ENCODE data around the gene CCN6. TPM values are rescaled to one million over a fixed set of nuclear protein-coding genes. Genes with fewer than 3 reads are reported as not detected.
A peak's percentile ranks its signal among the peaks of the same experiment; 100 is the strongest.
"Not testable (repeated sequence)": the region's sequence is repeated elsewhere in the genome, so short reads cannot be mapped to it uniquely, and the experiment has no call there.

The CCN6 gene
- total RNA-seq, 1 donor from 2014 or later = not detected

- DNase-seq (ENCODE audit: low read depth in 2 of 2) = no peak
Measured at GRCh38 chr6:112049996-112050395, 3.9 kb upstream of the CCN6 start.

DNA sequence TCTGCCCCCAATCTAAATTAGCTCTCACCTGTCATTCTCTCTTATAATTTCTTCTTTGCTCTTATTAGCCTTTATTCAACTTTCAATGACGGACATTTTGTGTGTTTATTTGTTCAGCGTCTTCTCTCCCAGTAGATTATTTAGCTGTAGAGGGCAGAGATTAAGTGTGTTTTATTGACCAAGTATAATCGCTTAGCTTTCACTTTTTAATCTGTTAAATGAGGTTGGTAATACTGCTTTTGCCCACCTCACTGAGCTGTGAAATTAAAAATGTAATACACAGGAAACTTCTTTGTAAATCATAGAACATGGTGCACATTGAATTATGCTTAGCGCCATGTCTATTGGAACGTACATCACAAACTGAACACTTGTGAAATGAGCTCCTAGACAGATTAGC, 3.5 kb upstream of the CCN6 start:
- no peak for DNase-seq (ENCODE audit: low read depth in 2 of 2)

DNA sequence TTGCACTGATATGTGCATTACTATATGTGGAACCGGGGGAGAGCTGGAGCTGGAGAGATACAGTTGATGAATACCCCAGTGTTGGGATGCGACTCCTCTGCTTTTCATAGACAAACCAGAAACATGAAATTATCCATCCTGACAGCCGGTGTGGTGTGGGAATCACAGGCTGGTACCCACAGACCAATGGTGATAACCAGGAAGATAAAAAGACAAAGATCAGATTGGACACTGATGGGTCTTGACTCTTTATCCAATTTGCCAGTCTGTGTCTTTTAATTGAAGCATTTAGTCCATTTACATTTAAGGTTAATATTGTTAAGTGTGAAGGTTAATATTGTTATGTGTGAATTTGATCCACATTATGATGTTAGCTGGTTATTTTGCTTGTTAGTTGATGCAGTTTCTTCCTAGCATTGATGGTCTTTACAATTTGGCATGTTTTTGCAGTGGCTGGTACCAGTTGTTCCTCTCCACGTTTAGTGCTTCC, 2.6 kb upstream of the CCN6 start:
- DNase-seq (ENCODE audit: low read depth in 2 of 2) = not testable (repeated sequence)

- DNase-seq (ENCODE audit: low read depth in 2 of 2) = no peak
Measured at GRCh38 chr6:112054555-112055190, 769 bp downstream of the CCN6 start.

DNA sequence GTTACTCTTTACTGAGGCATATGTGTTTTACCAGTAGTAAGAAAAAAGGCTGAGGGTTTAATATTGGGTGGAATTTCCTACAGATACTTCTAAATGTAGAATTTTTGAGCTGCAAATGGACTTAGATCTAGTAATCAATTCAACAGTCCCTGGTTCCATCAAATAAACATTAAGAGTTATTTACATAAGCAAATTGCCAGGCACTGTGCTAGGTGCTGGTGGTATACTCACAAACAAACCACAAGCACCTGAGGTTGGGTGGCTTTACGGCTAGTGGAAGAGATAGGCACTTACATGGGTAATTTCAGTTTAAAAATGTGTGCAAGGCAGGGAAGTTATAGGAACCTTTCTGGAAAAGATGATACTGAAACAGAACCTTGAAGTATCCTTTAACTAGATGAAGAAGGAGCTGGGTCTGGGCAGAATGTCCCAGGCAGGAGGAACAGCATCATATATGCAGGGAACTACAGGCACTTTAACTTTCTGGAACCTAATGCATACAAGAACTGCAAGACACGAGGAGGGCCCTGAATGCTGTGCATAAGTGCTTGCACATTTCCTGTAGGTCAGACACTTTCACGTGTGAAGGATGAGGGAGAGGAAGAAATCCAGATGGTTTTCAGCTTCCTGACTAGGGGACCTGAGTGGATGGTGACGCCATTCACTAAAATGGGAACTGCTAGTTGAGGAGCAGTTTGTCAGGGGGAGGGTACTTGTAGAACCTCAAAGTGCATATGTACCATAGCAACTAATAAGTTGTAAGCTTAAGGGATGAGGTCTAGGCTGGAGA, 4.5 kb downstream of the CCN6 start:
- no peak for DNase-seq (ENCODE audit: low read depth in 2 of 2)

GRCh38 chr6:112061605-112062004, 7.7 kb downstream of the CCN6 start:
- no peak for DNase-seq (ENCODE audit: low read depth in 2 of 2)

DNA sequence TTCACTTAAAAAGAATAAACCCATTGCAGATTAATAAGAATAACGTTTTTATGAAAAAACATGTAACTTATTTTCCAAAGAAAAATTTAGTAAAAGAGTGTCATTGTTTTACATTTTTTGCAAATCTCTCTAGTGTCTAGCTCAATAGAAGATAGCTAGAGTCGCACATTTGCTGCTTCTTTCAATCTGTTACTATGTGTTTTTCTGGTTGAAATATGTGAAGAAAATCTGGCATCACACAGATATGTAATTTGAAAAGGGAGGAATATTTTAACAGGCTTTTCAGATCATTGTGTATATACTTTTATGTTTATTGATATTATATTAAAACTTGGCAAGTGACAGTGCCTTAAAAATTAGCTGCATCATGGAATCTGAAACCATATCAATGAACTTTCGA, 9.1 kb downstream of the CCN6 start:
- DNase-seq (ENCODE audit: low read depth in 2 of 2) = no peak

GRCh38 chr6:112065426-112065986, 11.6 kb downstream of the CCN6 start:
- DNase-seq (ENCODE audit: low read depth in 2 of 2) = no peak

DNA sequence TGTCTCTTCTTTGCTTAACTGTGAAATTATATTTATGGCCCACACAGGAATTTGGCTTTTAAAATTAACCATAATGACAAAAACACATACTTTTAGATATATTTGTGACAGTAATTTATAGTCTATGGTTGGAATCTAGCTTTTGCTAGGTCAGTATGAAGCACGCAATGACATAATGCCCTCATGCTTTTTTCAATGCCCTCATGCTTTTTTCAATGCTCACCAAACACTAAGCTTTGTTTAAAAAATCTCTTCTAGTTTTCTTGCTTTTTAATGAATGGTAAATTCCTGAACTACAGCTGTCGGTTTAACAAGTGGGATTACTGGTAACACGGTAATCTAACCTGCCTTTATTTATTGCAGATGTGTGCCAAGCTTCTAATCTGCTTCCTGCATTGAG, 12.7 kb downstream of the CCN6 start:
- no peak for DNase-seq (ENCODE audit: low read depth in 2 of 2)

DNA sequence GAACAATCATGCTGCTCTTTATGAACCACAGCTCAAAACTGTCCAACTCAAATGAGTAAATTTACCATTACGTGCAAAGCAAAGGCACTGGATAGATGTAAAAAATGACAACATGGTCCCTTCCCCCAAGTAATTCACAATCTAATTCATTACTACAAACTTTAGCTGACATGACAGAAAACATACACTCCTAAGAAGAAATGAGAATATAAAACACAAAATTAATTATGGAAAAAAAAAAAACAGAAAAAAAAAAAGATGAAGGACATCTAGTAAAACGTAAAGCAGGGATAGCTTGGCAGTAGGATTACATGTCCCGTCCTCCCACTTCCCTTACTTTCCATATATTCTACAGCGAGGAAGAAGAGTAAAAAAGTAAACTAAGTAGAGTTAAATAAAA, 27.7 kb downstream of the CCN6 start:
- DNase-seq (ENCODE audit: low read depth in 2 of 2) = no peak

GRCh38 chr6:112085286-112086065, 31.6 kb downstream of the CCN6 start:
- no peak for DNase-seq (ENCODE audit: low read depth in 2 of 2)

DNA sequence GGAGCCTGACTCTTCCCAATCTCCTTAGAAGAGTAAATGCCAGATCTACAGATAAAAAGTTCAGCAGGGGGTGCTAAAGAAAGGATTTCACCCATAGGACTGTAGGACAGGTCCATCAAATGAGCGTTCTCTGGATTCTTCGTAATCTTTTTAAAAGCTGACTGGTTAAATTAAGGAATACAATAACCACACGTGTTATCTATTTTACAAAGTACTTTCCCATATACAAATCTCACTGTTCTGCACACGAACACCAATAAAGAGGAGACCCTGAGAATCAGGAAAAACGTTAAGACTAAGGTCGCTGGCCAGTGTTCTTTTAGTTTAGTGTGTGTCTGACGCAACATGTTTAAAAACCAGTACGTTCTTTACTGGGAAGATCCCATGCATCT, 32.8 kb downstream of the CCN6 start:
- peak; percentile 23 to 66 for DNase-seq (ENCODE audit: low read depth in 2 of 2)

DNA sequence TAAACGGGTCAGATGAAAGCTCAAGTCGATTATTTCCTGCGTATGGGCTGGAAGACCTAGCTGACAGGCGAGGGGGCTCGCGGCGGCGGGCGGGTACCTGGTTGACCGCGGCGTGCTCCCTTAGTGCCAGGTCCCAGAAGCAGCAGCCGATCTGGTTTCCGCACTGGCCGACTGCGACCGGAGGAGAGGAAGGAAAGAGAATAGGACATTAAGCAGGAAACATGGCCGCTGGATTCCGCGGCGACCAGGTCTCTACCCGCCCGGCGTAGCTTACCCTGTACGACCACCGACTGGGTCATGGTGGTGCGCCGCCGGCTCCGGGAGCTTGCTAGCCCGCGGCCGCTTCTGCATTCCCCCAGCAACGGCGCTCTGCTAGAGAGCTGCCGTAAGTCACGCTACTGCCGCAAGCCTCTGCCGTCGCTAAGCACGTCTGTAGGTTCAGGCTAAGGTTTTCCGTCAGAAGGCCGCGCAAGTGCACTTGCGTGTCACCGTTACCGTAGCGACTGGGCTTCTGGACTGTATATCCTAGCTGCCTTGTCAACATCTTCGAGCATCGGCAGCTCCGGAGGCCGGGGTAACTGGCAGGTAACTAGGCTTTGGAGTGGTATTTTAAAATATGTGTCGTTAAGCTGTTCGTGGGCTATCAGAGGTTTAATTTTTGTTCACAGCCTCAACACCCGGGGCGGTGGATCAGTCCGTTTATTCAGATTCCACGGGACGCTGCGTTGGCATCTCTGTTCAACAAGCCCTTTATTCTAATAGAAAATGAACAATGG, 33.4 kb downstream of the CCN6 start, which contains the start of the genes FAM229B and TUBE1:
TSS of gene FAM229B (plus strand) at position 456 of the 776 bp plus-strand sequence. CDS start 11,693 bp downstream, outside the sequence.
TSS of gene TUBE1 (minus strand) at position 347 of the 776 bp plus-strand sequence. CDS start at position 299, 48 bp downstream.
- DNase-seq (ENCODE audit: low read depth in 2 of 2) = peak; percentile 97

GRCh38 chr6:112087916-112088315, 34.0 kb downstream of the CCN6 start:
- DNase-seq (ENCODE audit: low read depth in 2 of 2) = no peak

DNA sequence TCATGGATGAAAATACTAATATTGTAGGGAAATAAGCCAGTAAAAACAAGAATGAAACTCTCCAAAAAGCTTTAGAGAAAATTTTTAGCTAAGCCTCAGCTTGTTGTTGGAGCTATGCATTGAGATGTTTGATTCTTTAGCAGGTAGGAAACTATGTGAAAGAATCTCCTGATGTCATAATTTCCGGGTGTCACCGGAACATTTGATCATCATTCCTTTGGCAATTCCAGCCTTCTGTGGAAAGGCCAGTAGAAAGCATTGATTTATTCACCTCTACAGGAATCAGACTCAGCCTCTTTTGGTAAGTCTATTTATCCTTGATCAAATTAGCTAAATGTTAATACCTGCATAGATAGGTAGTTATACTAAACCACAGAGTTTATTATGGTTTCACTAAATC, 43.0 kb downstream of the CCN6 start:
- DNase-seq (ENCODE audit: low read depth in 2 of 2) = peak; percentile 27 to 84

GRCh38 chr6:112100561-112100960, 46.7 kb downstream of the CCN6 start:
- peak in 1 of 2 donors; percentile 28 for DNase-seq (ENCODE audit: low read depth in 2 of 2)

- not testable (repeated sequence) for DNase-seq (ENCODE audit: low read depth in 2 of 2)
Measured at GRCh38 chr6:112106026-112106425, 52.1 kb downstream of the CCN6 start.

- DNase-seq (ENCODE audit: low read depth in 2 of 2) = no peak
Measured at GRCh38 chr6:112106562-112106961, 52.7 kb downstream of the CCN6 start.

DNA sequence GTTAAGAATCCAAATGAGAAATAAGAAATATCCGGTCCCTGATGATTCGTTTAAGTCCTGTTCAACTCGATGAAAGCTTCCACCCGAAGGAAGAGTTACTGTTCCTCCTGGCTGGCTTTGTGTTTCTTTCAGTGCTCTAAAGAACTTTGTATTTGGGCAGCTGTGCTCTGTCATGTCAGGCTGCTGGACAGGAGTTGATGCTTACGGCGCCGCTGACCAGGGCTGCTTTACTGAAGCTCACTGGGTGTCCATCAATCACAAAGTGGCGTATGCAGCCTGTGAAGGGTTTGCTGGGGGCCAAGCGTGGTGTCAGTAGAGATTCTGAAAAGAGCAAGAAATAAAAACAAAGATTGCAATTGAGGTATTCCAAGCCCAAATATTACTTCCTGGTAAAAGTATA, 55.4 kb downstream of the CCN6 start:
- DNase-seq (ENCODE audit: low read depth in 2 of 2) = no peak

DNA sequence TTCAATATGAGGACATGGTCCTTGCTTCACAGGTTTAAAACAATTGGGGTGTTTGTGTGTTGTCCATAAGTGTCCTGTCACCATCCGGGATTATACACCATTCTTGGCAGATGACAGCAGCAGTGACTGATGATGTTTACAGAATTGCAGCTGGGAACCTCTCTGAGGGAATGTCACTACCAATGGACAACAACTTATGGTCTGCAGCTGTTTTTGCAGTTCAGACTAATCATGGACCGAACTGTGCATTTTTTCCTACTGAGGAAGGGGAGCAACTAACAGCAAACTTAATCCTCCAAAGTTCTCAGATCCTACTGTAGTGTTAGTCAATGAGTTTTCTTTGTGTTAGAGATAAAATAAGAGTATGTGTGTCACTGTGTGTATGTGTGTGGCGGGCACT, 59.5 kb downstream of the CCN6 start:
- no peak for DNase-seq (ENCODE audit: low read depth in 2 of 2)

DNA sequence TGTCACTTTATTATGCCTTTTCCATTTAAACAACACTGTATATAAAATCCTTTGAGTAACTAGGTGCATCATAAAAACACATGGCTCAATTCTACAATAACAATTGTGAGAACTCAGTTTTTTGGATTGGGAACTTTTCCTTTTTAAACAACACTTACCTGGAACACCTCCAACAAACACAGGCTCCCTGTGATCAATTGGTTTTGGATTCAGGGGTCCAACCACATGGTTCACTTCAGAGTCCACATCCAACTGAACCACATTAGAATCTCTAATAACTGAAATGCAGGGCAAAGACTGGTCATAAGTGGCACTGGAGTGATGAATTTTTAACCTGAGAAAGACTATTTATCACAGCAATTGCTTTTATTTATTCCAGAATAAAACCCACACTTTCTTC, 60.0 kb downstream of the CCN6 start:
- peak in 1 of 2 donors; percentile 29 for DNase-seq (ENCODE audit: low read depth in 2 of 2)

Measured in dermis microvascular lymphatic vessel endothelial cell (primary cell).